Inflammatory macrophage (primary cell): ENCODE data around the gene TMEM167A.
"Not testable (repeated sequence)": the region's sequence is repeated elsewhere in the genome, so short reads cannot be mapped to it uniquely, and the experiment has no call there.

ENCODE experiments used
- DNase-seq, 2 donors: peaks; one replicate each; pipeline ENCODE4 v3.0.0-alpha.2; 2020 to 2022

The TMEM167A gene

DNA sequence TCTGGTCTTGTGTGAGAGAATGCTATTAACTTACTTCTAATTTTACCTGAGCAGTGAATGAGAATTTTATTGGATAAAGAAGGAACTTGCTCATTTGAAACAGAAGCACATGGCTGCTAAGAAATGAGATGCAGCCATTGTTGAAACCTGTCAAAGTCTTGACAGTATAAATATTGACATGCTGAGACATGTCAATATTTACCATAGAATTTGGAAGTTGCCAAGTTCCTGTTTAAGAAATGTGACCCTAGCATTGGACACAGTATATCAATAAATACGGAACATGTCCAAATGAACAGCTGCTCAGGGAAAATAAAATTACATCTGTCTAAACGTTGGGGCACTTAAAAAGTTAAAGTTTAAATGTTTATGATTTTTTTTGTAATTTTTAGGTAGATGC lies 7.9 kb upstream of the TMEM167A start:
- no peak for DNase-seq

- no peak for DNase-seq
These were observed 7.1 kb upstream of the TMEM167A start for GRCh38 chr5:83084336-83084735.

DNA sequence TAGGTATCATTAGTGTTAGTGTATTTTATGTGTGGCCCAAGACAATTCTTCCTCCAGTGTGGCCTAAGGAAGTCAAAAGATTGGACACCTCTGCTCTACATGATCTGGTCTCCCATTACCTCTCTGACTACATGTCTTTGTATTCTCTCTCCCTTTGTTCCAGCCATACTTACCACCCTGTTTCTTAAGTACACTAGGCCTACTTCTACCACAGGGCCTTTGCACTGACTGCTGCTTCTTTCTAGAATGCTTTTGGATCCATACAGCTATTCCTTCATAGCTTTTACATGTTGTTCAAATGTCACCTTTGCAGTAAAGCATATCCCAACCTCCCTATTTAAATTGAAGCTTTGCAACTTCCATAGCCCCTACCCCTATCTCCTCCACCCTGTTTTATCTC lies 5.6 kb upstream of the TMEM167A start:
- DNase-seq: no peak

GRCh38 chr5:83077662-83078261 lies 568 bp upstream of the TMEM167A start:
- DNase-seq: peak; percentile 35 to 42

DNA sequence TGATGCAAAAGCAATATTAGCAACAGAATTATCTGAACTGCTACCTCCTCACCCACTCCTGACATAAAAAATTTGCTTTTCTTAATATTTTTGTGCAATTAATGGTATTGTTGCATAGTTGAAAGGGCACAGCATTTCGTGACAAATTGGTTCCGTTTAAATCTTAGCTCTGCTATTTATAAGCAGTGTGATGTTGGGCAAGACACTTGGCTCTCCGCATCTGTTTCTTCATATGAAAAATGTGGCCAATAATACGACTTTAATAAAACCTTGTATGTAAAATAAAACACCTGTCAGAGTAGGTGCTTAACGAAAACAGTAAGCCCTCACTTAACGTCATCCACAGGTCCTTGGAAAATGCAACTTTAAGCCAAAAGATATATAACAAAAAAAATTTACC lies 4.2 kb downstream of the TMEM167A start:
- peak; percentile 14 to 25 for DNase-seq

GRCh38 chr5:83071286-83072051 lies 5.7 kb downstream of the TMEM167A start:
- no peak for DNase-seq

DNA sequence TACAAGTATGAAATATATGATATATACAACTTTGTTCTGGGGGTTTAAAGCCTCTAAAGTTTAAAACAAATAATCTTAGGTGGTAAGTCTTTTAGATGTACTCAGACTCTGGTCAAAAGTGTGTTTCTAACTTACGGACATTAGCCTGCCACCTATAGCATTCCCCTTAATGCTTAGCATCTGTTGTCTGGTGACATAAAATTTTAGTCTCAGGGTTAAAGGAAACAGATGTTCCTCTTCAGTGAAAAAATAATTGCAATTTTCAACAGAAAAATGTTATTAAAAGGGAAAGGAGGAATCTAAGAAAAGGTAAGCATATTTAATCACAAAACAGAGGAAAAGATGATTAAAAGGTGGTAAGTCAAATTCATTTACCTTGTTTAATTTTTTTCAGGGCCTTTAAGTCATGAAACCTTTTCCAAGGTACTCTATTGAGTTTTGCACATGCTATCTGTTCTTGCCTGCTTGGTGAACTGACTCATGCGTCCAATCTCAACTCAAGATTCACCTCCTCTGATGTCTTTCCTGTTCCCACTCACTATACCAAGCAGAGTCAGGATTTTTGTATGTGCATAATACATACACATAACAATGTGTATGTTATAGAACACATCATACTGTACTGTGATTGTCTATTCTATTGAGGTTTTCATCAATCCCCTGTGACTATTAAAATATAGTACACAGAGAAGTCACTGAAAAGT lies 7.9 kb downstream of the TMEM167A start:
- DNase-seq: no peak

- DNase-seq: not testable (repeated sequence)
These were observed 9.8 kb downstream of the TMEM167A start for GRCh38 chr5:83067377-83067776.

GRCh38 chr5:83066548-83067110 lies 10.6 kb downstream of the TMEM167A start:
- no peak for DNase-seq

GRCh38 chr5:83059341-83059740 lies 17.9 kb downstream of the TMEM167A start:
- DNase-seq: no peak

- DNase-seq: no peak
These were observed 18.5 kb downstream of the TMEM167A start for GRCh38 chr5:83058726-83059125.

DNA sequence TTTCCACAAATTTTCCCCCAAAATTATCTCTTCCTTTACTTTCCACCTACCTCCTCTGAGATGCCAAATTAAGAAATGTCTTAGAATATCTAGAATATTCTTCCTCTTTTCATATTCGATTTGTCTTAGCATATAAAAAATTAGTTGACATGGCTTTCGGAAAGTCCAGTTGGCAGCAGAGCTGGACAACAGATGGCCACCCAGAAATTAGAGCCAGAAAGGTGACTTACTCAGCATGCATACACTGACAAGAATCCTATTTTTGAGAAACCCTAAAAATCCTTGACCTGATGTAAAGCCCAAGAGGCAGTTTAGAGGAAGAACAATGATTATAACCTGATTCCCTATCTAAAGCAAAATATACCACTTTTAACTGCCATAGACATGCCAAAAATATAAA lies 22.0 kb downstream of the TMEM167A start:
- DNase-seq: no peak

- no peak for DNase-seq
These were observed 26.4 kb downstream of the TMEM167A start for GRCh38 chr5:83050723-83051340.

GRCh38 chr5:83049370-83049885 lies 27.8 kb downstream of the TMEM167A start:
- no peak for DNase-seq

DNA sequence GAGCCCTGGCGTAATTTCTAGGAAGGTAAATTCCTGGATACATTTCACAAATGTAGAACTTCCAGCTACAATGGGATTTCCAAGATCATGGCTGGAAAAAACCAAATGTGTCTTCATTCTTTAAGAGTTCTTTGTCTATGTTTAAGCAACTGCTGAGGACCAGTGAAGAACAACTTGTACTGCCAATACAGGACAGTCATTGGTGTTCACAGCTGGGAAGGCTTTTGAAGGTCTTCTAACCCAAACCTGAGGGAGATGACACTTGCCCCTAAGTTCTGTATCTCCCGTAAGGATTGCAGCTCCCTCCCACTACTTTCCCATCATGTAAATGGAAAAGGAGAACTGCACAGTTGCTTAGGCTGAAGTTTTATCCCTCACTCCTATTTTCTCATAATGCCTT lies 28.4 kb downstream of the TMEM167A start:
- DNase-seq: no peak

DNA sequence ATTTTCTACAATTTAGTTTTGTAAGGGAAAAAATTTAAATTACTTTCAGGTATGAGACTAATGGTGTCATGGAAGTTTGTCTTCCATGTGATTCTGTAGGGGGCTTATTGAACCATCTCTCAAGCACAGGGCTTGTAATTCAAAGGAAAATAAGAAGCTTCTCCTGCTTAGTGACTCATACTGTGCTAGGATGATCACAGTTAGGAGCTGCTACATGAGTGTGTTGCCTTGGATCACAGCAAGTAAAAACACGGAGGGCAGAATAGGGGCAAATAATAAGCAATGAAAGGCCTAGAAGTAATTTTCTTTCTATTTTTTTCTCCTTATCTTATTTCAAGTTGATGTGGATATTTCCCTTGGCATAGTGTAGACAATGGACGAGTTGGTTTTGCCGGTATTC lies 28.9 kb downstream of the TMEM167A start:
- no peak for DNase-seq

DNA sequence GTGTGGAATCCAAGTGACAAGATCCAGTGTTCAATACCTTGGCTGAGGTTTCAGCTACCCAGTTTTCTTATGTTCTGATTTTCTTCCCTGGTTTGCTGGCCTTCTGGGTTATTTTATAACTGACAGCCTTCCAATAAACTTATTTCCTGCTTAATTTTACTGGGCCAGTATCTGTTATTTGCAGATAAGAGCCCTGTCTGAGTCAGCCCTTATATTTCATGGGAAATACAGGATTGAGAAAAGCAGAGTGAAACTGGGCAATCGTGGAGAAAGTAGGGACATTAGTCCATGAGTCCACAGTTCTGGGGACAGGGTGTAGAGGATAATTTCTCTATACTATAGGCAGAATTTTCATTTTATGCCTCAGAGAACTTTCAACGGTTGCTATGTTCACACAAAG lies 32.3 kb downstream of the TMEM167A start:
- DNase-seq: no peak

GRCh38 chr5:83042507-83042906 lies 34.7 kb downstream of the TMEM167A start:
- no peak for DNase-seq

- DNase-seq: no peak
These were observed 38.3 kb downstream of the TMEM167A start for GRCh38 chr5:83038924-83039323.

- DNase-seq: no peak
These were observed 40.1 kb downstream of the TMEM167A start for GRCh38 chr5:83036991-83037575.

GRCh38 chr5:83035373-83036100 lies 41.7 kb downstream of the TMEM167A start:
- no peak for DNase-seq
